GM21529 (cell line): ENCODE results near the gene FTCDNL1.

Experiments
- ATAC-seq: cut with Tn5 transposase; IDR thresholded peaks from one replicate; pipeline ENCODE4 v1.9.1; 2021; ENCODE audit not compliant: unreplicated experiment

FTCDNL1 gene

GRCh38 chr2:199842631-199843395 lies 8.2 kb downstream of the FTCDNL1 start:
- no peak for ATAC-seq

GRCh38 chr2:199841409-199841808 lies 9.6 kb downstream of the FTCDNL1 start:
- ATAC-seq, result no peak

- ATAC-seq, result no peak
Measured at GRCh38 chr2:199838399-199838798, 12.6 kb downstream of the FTCDNL1 start.

DNA sequence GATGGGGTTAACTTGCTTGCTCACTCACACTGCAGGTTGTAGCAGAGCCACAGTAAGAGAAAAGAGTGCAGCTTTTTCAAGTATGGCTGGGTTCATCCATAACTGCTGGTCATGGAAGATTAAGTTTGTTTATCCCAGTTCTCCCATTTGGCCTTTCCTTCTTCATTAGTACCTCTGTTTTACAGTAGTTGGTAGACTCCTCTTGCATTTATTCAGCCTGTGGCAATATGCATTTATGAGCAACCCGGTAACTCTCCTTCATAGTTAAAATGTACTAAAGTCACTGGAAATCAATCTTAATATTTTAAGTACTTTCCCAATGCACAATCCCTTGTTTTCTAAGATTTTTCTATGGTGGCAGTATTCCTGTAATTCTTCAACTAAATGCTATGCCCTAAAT lies 14.0 kb downstream of the FTCDNL1 start:
- ATAC-seq, result no peak

GRCh38 chr2:199833525-199833924 lies 17.5 kb downstream of the FTCDNL1 start:
- no peak for ATAC-seq

DNA sequence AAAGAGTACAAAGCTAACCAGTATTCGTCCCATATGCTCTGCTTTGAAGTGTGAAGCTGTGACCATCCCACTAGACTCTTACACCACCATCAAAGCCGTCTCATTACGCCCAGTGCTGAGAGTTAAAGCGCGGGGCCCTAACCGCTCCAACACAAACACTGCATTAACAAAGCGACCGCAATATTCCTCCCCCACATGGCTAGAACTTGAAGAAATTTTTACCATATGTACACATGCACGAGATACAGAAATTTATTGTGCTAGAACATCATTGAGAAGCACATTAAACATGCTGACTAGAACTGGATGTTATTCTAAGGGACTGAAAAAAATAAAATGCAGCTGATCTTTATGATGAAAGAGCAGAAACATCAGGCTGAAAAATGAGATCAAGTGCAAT lies 20.5 kb downstream of the FTCDNL1 start:
- ATAC-seq, result no peak

- no peak for ATAC-seq
Measured at GRCh38 chr2:199829628-199830027, 21.4 kb downstream of the FTCDNL1 start.

DNA sequence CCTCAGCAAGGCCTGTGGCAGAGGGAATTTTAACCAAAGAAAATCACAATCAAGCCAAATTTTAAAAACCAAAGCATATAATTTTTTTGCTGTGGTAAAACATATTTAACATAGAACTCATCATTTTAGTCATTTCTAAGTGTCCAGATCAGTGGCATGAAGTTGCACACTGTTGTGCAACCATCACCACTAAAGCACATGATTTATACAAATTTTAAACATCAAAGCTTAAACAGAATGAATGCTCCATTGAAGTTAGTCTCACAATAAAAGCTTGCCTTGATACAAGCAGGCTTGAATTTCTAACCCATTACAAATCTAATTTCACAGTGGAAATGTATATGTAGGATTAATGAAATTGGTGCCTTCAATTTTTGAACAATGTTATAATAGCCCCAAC lies 31.2 kb downstream of the FTCDNL1 start:
- no peak for ATAC-seq

GRCh38 chr2:199818754-199819153 lies 32.2 kb downstream of the FTCDNL1 start:
- no peak for ATAC-seq

DNA sequence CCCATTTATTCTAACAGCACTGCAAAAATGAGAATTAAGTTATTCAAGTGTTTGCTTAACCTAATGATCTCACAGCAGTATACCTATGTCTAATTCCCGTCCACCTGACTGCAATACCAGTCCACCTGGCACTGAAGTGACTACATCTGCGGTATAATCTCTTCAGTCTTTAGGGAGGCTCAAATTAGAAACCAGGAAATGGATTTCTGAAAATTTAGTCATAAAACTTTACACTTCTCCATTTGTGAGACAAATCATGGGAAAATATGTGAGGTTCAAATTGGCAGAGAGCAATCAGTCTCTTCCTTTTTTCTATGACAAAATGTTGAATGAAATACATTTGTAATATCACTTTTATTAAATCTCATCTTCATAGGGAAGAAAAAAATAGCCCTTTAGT lies 33.0 kb downstream of the FTCDNL1 start:
- ATAC-seq, result no peak

DNA sequence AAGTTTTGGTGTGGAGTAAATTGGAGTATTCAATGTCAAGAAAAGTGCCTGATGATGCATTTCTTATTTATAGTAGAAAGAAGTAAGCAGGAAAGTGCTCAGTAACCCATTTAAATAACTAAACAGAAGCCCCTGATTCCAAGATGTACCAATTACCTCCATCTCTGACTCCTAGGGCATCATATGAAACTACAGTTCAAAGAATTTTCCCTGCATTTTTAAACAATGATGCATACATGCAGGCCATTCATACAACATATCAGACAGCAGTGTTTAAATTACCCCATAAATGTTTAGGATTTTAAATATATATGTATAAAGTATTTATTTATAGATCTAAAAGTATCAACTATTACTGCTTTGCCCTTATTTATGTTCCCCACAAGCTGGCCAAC lies 36.2 kb downstream of the FTCDNL1 start:
- ATAC-seq, result no peak

- ATAC-seq, result peak; percentile 69
Measured at GRCh38 chr2:199814101-199814816, 36.7 kb downstream of the FTCDNL1 start.

GRCh38 chr2:199812493-199812892 lies 38.5 kb downstream of the FTCDNL1 start:
- no peak for ATAC-seq

- ATAC-seq, result no peak
Measured at GRCh38 chr2:199811346-199811745, 39.6 kb downstream of the FTCDNL1 start.

GRCh38 chr2:199810422-199811171 lies 40.4 kb downstream of the FTCDNL1 start:
- ATAC-seq, result no peak

- ATAC-seq, result no peak
Measured at GRCh38 chr2:199807966-199808365, 43.0 kb downstream of the FTCDNL1 start.

- ATAC-seq, result no peak
Measured at GRCh38 chr2:199806179-199806578, 44.8 kb downstream of the FTCDNL1 start.

DNA sequence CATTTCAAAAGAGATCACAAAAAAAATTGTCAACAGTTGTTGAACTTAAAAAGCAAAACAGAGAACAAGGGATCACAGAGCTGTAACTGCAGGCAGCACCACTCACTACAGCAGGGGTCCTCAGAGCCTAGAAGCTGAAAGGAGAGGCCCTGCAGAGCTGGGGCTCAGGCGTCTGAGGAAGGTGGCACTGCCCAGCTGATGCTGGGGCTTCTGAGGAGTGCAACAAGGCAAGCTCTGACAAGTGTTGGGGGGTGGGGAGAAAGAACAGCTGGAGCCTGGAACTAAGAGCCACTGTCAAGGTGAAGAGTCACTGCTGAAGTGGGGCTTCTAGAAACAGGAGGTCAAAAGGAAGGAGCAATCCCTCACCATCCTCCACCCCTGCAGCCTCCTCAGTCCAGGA lies 46.2 kb downstream of the FTCDNL1 start:
- ATAC-seq, result no peak

GRCh38 chr2:199798831-199799580 lies 52.0 kb downstream of the FTCDNL1 start:
- no peak for ATAC-seq

GRCh38 chr2:199797431-199798403 lies 53.3 kb downstream of the FTCDNL1 start:
- peak; percentile 52 for ATAC-seq
